G401.6 (cell line): ENCODE data around the gene KIFAP3.
"Not testable (repeated sequence)": the region's sequence is repeated elsewhere in the genome, so short reads cannot be mapped to it uniquely, and the experiment has no call there.

Source experiments
- FAIRE-seq: peaks from 2 replicates; lab custom pipeline; 2012; peaks lifted over from hg19 to GRCh38; lab: Jason Lieb, UNC

Gene KIFAP3

DNA sequence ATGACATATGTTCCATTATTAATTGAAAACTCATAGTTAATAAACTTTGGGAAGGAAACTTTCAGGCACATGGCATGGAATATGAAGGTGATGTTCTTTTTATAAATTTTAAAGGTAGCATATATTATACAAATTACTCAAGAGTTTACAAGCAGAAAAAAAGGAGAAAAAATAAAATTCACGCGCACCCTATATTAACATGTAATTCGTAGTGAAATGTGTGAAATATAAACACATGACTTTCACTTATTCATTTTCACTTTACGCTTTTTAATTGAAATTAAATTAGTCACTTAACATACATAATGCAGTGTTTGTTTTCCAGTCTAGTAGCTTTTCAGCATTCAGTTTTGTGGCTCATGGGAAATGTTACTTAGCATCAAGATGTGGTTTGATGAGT, 153.4 kb downstream of the KIFAP3 start:
- FAIRE-seq, result no peak

DNA sequence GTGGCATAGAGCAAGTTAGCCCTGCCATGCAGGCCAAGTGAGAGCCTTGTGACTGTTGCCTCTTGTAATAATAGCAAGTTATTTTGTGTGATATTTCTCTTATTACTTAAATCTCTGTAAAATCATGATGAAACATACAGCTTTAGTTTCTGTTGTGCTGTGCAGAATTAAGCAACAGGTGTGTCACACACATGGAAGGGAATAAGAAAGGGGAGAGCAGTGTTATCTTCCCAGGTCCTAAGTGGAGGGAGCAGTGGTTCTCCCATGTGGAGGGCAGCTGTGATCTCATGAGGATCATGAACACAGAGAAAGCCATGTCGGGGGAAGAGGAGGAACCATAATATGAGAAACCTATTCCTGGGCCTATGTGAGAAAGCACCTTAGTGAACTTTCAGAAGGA, 155.6 kb downstream of the KIFAP3 start:
- no peak for FAIRE-seq

- FAIRE-seq, result not testable (repeated sequence)
Measured at GRCh38 chr1:169918220-169918619, 156.3 kb downstream of the KIFAP3 start.

- FAIRE-seq, result no peak
Measured at GRCh38 chr1:169915150-169915549, 159.3 kb downstream of the KIFAP3 start.

DNA sequence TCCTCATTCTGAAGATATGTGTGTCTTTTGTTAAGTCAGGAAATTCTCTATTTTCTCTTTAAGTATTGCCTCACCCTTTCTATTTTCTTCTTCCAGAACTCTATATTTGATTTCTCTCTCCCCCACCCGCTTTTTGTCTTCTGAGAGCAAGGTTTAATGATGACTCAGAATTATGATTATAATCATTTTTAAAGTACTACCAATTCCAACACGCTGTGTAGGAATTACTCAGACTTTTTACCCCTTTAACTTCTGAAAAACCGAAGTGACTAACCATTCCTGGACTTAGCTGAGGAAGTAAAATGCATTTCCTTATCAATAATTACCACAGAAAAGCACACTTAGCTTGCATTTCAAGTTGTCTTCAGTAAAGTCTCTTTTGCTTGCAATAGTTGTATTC, 160.0 kb downstream of the KIFAP3 start:
- no peak for FAIRE-seq

DNA sequence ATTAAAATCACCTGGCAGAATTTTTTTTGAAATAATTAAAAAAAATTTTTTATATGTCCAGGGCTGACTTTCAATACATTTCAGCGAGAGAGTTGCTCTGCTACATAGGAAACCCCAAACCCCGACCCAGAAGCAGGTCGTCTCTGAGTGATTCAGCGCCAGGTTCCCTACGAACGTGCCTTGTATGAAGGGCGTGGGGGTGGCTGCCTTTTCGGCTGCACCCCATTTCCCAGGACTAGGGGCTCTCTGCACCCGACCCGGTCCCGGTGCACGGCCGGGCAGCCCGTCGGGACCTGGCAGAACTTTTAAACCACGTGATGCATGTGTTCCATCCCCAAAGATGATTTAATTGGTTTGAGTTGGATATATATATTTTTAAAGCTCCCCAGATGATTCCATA, 165.0 kb downstream of the KIFAP3 start:
- no peak for FAIRE-seq

DNA sequence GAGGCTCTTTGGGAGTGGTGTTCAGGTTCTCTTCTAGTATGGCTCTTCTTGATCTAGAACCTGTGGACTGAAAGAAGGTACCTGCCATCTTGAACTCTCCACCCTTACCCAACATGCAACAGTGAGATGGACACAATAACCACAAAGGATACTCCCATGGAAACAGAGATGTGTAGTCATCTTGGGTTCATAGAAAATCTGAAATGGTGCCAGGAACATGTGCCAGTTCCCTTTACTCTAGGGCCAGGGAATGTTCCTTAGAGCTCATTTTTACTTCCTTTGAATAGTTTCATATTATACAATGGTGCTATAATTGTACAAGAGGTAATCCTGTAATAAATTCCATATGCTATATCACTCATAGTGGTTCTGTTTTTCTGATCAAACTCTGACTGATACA, 167.6 kb downstream of the KIFAP3 start:
- FAIRE-seq, result no peak

DNA sequence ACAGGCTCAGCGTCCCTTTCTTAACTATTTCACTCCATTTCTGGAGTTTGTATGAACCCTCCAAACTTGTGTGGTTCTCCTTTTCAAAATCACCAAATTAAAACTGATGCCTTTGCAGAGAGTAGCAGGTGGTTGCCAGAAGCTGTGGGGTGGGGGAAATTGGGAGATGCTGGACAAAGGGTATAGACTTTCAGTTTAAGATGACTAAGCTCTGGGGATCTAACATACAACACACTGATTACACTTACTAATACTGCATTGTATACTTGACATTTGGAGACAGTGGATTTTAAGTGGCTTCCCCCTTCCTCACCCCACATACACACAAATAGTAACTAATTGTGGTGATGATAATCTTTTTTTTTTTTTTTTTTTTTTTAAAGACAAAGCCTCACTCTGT, 169.7 kb downstream of the KIFAP3 start:
- FAIRE-seq, result no peak

- no peak for FAIRE-seq
Measured at GRCh38 chr1:169902751-169903150, 171.7 kb downstream of the KIFAP3 start.

DNA sequence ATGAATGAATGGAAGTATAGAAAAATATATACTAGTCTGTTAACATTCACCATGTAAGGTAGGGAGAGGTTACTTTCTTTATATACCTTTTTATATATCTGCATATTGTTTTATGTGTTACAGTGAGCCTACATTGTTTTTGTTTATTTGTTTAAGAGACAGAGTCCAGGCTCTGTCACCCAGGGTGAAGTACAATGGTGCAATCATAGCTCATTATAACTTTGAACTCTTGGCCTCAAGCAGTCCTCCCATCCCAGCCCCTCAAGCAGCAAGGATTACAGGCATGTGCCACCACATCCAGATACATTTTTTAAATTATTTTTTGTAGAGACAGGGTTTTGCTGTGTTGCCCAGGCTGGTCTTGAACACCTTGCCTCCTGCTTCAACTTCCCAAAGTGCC, 173.4 kb downstream of the KIFAP3 start:
- no peak for FAIRE-seq

- no peak for FAIRE-seq
Measured at GRCh38 chr1:169900571-169900970, 173.9 kb downstream of the KIFAP3 start.

DNA sequence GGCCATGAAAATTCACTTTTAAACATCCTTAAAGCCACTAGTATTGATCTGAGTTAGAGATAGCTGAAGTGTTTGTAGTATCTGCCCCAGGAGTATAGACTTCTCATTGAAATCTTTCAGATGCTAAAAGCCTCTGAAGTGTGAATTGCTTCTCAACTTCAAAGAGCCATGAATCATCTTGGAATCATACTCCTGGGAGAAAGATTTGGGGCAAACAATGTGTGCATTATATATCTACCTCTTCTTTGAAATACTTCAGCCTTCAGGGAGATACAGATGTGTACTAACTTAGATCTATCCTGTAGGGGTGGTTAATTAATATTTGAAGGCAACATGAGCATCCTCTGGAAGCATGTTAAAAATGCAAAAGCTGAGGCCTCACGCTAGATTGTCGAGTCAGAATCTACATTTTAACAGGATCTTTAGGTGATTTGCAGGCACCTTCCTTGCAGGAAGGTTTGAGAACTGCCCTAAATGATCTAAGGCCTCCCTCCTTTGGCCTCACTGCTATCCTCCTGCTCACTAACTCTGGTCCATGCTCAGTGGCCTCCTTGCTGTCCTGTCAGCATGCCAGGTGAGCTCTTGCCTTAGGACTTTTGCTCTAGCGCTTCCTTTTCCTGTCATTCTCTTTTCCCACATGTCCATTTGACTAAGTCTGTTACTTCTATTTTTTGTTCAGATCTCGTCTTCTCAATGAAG, 174.8 kb downstream of the KIFAP3 start:
- FAIRE-seq, result no peak

- no peak for FAIRE-seq
Measured at GRCh38 chr1:169896013-169896412, 178.5 kb downstream of the KIFAP3 start.

DNA sequence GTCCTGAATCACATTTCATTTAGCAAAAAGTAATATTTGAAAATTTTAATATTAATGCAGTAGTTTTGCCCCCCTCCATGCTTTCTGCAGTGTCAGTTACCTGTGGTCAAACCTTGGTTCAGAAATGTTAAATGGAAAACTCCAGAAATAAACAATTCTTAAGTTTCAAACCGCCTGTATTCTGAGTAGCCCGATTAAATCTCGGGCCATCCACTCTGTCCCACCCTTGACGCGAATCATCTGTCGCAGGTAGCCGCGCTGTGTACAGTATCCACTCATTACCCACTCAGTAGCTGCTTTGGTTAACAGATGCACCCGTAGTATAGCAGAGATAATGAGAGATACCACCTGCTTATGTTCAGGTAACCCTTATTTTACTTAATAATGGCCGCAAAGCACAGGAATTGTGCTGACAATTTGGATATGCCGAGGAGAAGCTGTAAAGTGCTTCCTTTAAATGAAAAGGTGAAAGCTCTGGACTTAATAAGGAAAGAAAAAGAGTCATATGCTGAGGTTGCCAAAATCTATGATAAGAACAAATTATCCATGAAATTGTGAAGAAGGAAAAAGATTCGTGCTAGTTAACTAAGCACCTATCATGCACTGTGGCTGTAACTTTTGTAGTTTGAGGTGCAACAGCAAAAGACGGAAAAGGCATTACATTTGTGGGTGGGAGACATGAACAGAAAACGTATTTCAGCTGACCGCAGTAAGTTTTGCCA, 179.9 kb downstream of the KIFAP3 start:
- FAIRE-seq, result no peak

- peak; percentile 97 for FAIRE-seq
Measured at GRCh38 chr1:169893645-169894423, 180.7 kb downstream of the KIFAP3 start, which contains the start of gene SCYL3. Gene SCYL3, minus strand, starts transcription at chr1:169893896. Its CDS starts 5,056 bp downstream, at chr1:169888840.

- no peak for FAIRE-seq
Measured at GRCh38 chr1:169892927-169893644, 181.4 kb downstream of the KIFAP3 start.

GRCh38 chr1:169892176-169892926, 182.1 kb downstream of the KIFAP3 start:
- FAIRE-seq, result no peak

DNA sequence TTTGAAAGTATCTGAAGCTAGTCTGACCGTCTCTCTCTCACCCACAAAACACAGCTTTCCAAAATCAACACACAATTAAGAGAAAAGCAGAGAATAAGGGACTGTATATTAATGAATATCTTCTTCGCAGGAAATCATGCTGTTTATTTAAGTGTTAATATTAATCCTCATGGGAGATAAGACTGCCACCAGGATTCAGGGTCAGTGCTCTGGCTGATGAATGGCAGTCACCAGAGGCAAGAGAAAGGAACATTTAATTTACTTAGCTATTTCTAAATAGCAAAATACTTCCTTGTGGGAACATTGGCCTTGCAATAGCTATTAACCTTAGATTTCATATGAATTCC, 183.0 kb downstream of the KIFAP3 start:
- FAIRE-seq, result no peak

DNA sequence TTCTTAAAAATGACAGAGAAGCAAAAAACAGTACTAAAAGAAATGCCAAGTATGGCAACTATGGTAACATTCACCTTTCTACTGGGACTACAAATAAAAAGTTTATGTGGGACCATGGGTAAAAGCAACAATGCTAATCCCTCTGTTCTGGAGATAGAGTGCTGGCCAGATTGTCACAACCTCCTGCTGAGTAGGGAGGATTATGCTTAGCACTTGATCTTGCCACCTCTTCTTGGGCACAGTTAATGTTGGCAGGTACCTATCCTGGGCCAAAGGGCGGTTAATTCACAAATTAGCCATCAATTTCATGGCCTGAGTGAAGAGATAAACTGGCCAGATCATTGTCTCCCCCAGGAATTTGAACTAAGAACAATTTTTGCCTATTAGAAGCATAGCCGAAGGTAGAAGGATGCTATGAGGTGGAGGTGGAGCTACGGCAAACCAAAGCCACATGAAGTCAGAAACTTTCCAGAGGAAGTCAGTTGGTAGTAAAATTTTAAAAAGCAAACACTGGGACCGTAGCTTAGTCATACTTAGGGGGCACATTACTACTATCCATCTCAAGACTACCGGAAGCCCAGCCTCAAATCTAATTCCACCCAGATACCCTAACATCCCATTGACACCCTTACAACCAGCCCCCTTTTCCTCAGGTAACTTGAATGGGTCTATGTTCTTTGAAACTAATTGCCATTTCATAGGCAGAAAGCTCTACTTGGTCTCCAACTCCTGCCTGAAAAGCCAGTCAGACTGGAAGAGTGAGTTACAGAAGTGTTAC, 183.5 kb downstream of the KIFAP3 start:
- FAIRE-seq, result no peak

GRCh38 chr1:169889871-169890270, 184.6 kb downstream of the KIFAP3 start:
- FAIRE-seq, result no peak

DNA sequence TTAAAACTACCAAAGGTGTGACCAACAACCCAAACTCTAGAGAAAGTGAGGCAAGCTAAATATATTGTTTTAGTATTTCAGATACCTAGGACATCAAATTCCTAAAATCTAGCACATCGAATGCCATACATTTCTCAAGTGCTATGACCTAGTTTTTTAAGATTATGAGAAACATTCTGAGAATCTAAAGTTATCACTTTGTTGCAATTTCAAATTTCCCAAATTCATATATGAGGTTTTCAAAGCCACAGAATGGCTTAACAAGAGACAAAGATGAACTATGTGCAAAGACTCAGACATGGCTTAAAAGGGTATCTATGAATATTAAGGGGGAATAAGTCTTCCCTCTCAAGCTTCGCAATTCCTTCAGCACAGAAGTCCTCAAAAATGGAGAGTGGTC, 187.6 kb downstream of the KIFAP3 start:
- no peak for FAIRE-seq
